PC-3 (cell line): ENCODE data around the gene RTL5.

Source experiments
- CTCF ChIP-seq: fragments of 300-600 bp; sonication (generic); conservative IDR thresholded peaks from 2 replicates; pipeline ENCODE4 v1.5.1; 2017; ENCODE audit warnings: antibody characterized with exemption, low read depth, mild to moderate bottlenecking, low read length
- EZH2 ChIP-seq: fragments of 300-600 bp; sonication (generic); IDR thresholded peaks from one replicate; pipeline ENCODE4 v1.6.1; 2017; ENCODE audit warnings: antibody characterized with exemption, mild to moderate bottlenecking, low read length; ENCODE audit not compliant: unreplicated experiment
- EZH2phosphoT487 ChIP-seq: fragments of 300-600 bp; sonication (generic); IDR thresholded peaks from 2 replicates; pipeline ENCODE4 v1.6.1; 2018; ENCODE audit warnings: mild to moderate bottlenecking, antibody characterized with exemption, low read length, borderline replicate concordance

DNA sequence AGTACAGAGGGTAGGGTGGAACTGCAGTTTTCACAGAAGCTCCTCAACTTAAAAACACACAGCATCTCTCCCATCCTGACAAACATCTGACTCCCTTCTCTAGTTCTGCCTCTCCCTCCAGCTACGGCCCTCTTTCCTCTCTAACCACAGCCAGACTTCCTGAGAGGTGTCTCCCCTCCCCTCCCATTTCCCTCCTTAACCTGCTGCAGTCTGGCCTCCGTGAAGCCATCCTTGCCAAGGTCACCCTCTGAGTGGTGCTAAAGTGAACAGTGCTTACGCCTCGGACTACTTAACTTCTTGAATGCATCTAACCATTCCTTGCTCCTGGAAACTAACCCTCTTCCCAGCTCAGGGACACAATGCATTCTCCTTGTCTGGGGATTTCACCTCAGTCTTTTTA, 53.3 kb downstream of the RTL5 start:
- TF ChIP-seq EZH2 (no peak), CTCF (no peak), EZH2phosphoT487 (no peak)
